Measurements from ENCODE around the gene INKA1. TPM values are rescaled to one million over a fixed set of nuclear protein-coding genes. Genes with fewer than 3 reads are reported as not detected.

INKA1 gene
- total RNA-seq, 2 donors from 2014 or later, result 5.6 to 5.9 TPM

- no peak for DNase-seq (ENCODE audit: low spot score)
- intact Hi-C loops (cut with DNase I), result no loop called here
These were observed 17.3 kb upstream of the INKA1 start for GRCh38 chr3:49785565-49786356.

DNA sequence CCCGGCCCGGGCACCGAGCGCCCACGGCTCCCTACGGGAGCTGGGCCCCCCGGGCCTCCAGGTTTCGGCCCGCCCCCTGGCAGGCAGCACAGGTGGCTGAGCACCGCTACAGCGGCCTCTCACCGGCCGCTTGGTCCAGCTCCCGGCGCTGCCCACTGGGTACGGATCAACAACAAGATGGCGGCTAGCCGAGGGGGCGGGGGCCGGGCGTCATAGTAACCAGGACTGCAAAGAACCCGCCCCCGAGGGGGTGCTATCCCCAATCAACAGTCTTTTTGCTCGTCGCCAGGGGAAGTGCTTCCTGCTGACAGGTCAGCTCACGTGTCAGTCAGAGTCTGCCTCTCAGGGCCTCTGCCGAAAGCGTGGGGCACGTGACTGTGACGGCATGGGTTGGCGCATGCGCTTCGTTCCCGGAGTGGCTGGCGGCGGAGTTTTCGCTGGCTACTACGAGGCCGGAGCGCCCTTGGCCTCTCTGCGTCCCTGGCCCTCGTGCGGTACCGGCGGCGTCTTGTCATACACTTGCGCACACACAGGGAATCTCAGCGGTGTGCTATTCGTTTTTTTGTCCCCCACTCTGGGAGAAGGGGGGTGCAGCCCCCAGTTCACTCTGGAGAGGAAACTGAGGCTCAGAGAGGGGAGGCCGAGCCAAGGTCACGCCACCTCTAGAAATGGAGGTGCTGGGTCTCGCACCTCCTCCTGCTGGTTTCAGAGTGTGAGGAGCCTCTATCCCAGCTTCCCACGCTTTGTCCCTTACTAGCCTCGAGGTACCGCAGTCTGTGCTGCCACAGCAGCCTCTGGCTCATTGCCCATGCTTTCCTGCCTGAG is 16.5 kb upstream of the INKA1 start, which contains the start of gene IP6K1:
IP6K1 (minus strand) TSS at position 186 of the 825 bp plus-strand sequence. CDS start 38,502 bp downstream, outside the sequence.
- intact Hi-C loops (cut with DNase I), result no loop called here
- peak; percentile 100 for DNase-seq (ENCODE audit: low spot score)

DNA sequence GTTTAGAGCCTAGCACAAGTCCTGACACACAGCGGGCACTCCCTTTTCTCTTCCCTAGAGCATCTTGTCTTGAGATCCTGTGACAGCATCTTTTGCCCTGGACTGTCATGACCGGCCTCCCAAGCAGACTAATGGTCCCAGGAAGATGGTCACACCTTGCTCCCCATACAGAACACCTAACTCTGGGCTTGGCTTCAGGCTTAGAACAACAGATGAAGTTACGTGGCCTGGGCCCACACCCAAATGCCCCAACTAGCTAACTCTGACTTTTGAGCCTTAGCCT is 15.9 kb upstream of the INKA1 start:
- intact Hi-C loops (cut with DNase I), result no loop called here

DNA sequence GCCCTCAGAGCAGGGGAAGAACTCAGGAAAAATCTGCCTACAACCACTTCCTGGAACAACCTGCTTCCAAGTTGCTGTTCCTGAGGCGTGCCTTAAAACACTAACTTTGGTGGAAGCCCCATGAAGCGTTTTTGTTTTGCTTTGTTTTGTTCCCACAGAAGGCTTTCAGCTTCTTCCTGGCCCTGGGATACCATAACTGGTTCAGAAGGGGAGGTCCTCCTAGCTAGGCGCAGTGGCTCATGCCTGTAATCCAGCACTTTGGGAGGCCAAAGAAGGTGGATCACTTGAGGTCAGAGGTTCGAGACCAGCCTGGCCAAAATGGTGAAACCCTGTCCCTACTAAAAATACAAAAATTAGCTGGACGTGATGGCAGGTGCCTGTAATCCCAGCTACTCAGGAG is 15.5 kb upstream of the INKA1 start:
- DNase-seq (ENCODE audit: low spot score), result peak; percentile 41
- intact Hi-C loops (cut with DNase I), result no loop called here

More for the DNA sequence above, 15.9 kb upstream of the INKA1 start:
- peak; percentile 69 for DNase-seq (ENCODE audit: low spot score)

GRCh38 chr3:49788056-49788455 is 15.0 kb upstream of the INKA1 start:
- peak; percentile 25 for DNase-seq (ENCODE audit: low spot score)
- intact Hi-C loops (cut with DNase I), result no loop called here

DNA sequence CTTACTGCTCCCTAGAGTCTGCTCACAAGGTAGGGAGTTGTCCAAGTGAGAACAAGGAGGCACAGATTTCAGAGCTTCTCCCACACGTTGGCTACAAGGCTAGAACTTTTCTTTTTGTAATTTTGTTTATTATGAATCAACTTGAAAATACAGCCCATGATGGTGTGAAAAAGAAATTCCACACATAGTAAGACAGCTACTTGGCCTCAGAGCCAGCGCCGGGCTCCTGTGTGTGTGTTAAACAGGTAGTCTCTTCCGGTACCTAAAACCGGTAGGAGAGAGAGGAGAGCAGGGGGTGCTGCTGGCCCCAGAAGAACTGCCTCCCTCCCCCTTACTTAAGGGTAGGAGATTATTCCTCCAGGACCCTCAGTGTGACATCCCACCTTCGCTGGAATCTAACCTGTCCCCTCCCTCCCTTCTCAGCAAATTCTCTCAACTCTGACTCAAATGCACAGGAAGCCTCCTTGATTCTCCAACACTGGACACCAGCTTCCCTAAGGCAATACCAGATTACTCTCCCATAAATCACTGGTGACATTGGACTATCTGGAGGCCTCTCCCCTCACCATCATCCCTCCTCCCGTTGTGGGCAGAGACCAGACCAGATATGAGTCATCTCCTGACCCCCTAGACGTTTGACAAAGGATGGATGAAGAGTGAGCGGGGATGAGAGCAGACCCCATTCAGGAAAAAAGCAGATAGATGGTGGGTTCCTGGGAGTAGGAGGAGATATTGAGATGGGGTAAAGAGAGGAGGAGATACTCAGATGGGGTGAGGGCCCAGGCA is 12.2 kb upstream of the INKA1 start:
- DNase-seq (ENCODE audit: low spot score), result peak; percentile 64
- intact Hi-C loops (cut with DNase I), result no loop called here

GRCh38 chr3:49791571-49791970 is 11.5 kb upstream of the INKA1 start:
- peak; percentile 29 for DNase-seq (ENCODE audit: low spot score)
- intact Hi-C loops (cut with DNase I), result no loop called here

- DNase-seq (ENCODE audit: low spot score), result peak; percentile 52
- intact Hi-C loops (cut with DNase I), result no loop called here
These were observed 10.5 kb upstream of the INKA1 start for GRCh38 chr3:49792371-49793150.

DNA sequence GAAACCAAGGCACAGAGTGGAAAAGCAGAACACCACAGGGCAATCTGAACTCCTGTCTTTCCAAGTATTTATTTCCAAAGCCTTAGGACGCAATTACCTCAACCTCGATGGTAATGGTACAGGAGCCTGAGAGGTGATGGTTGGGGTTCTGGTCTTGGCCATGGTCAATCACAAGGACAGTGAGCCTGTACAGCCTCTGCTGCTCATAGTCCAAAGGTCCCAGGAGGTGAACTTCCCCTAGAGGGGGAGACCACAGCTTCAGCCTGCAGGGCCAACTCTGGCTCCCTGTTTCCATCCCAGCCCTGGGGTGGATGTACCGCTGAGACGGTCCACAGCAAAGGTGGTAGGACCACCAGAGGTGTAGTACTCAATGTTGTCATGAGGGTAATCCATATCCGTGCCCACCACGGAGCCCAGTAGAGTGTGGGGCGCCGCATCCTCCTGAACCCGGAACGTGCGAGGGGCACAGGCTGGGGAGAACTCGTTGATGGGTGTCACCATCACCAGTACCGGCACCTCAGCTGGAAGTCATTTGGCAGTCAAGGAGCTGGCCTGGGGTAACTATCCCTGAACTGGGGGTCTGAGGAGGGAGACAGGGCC is 9.5 kb upstream of the INKA1 start:
- intact Hi-C loops (cut with DNase I), result no loop called here

GRCh38 chr3:49794431-49794830 is 8.6 kb upstream of the INKA1 start:
- DNase-seq (ENCODE audit: low spot score), result peak; percentile 51
- intact Hi-C loops (cut with DNase I), result no loop called here

More for the DNA sequence above, 9.5 kb upstream of the INKA1 start:
- DNase-seq (ENCODE audit: low spot score), result peak; percentile 62

DNA sequence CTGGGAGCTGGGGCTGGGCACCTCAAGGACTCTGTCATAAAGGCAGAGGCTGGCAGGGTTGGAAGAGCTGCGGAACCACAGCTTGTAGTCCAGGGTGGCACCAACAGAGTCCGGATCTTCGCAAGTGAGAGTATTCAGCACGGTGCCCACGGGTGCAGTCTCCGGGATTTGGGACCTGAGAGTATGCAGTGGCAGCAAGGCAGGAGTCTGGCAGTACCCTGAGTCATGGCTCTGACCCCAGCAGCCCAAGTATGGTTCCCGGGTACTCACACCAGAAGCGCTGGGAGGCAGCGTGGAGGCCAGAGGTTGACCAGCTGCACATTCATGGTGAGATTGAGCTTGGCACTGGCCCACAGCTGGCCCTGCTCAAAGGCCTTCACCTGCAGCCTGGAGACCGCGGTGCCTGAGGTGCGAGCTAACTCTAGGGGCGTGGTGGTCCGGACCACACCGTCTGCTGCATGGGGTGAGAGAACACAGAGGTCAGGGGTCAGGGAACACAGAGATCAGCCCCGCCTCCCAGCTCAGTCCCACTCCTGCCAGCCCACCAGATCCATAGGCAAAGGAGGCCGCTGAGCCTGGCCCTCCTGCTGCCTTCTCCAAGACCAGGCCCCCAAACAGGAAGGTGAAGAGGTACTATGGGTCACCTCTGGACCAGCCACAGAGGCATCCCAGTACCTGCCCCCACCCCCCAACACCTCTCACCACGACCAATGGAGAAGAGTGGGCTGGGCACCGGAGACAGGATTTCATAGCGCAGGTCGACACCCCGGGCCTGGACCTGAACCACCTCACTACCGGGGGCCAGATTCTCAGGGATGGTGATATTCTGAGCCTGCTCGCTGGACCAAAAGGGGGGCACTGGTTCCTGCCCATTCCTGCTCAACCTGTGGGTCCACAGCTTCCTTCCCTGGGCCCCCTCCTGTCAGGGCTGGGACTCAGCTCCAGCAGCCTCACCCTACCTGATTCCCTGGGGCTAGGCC is 7.8 kb upstream of the INKA1 start:
- peak; percentile 62 for DNase-seq (ENCODE audit: low spot score)
- intact Hi-C loops (cut with DNase I), result no loop called here

DNA sequence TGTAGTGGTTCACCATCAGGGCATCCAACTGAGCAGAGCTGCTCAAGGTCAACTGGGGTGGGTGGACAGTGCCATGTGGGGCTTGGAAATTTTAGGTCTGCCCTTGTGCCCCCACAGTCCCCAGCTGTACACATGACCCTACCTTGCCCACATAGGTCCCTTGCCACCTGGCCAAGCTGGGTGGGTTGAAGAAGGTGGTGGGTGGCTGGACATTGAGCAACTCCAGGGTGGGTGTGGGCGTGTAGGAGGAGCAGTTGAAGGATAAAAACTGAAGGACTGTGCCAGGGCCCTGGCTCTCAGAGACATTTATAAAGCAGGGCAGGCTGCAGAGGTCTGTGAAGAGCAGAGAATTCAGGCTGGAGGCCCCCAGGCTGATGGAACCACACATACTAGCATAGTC is 4.0 kb upstream of the INKA1 start:
- intact Hi-C loops (cut with DNase I), result no loop called here
- no peak for DNase-seq (ENCODE audit: low spot score)

- peak; percentile 87 for DNase-seq (ENCODE audit: low spot score)
- intact Hi-C loops (cut with DNase I), result loop anchor here in 1 of 2 donors (5.0 kb wide), 1 partner anchor 108 kb away; no protein-coding TSS in a partner anchor
These were observed 3.3 kb upstream of the INKA1 start, which contains the start of gene CDHR4 for GRCh38 chr3:49799761-49800160. Gene CDHR4, minus strand, starts transcription at chr3:49799873. Its CDS starts 61 bp downstream, at chr3:49799812.

- intact Hi-C loops (cut with DNase I), result loop anchor here in 1 of 2 donors (5.0 kb wide), 1 partner anchor 106 kb away; no protein-coding TSS in a partner anchor
- DNase-seq (ENCODE audit: low spot score), result no peak
These were observed 1.9 kb upstream of the INKA1 start for GRCh38 chr3:49801160-49801559.

DNA sequence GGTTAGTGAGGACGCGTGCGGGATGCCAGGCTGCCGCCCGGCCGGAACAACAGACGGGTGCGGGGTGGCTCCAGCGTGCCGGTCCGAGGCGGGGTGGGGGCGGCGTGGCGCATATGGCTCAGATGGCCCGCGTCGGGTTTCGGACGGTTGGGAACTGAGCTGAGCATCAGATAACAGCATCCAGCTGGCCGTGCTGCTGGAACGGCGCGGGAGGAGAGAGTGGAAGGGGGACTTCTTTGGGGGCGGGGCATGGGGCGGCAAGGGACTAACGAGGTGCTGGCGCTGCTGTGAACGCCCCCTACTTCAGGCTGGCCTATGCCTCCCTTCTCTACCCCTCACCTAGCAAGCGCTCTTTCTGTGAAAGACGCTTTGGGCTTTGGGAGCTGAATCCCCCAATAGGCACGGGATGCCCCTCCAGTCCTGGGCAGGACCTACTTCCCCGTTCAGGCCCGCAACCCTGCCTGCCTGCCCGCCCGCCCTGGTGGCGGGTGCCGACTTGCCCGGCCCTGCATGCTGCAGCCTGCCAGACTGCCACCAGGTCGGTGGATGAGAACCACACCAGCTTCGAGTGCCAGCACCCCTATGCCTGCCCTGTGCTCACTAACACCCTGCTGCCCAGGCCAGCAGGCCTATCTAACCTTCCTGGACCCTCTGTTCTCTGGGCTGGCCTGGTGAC is 542 bp downstream of the INKA1 start:
- DNase-seq (ENCODE audit: low spot score), result no peak
- intact Hi-C loops (cut with DNase I), result loop anchor here in 1 of 2 donors (2.0 to 5.0 kb wide), 2 partner anchors 37 to 104 kb away; no protein-coding TSS in a partner anchor

All from posterior vena cava (tissue), 2 donors.